SU-DHL-6 (cell line): ENCODE results near the gene XPNPEP2.

Experiments
- H2AFZ ChIP-seq: fragments of 200-600 bp; sonication (generic); 2 replicates; pipeline ENCODE4 v1.6.1; 2014; ENCODE audit warnings: low read depth, mild to moderate bottlenecking, moderate library complexity, mixed read lengths, antibody characterized with exemption, low read length; ENCODE audit not compliant: severe bottlenecking
- H3F3A ChIP-seq: fragments of 200-600 bp; shearing (Covaris generic); 2 replicates; pipeline ENCODE4 v1.6.0; 2016; ENCODE audit warnings: antibody characterized with exemption, mild to moderate bottlenecking; ENCODE audit not compliant: insufficient read depth
- H3K27ac ChIP-seq: fragments of 200-600 bp; sonication (generic); 2 replicates; pipeline ENCODE4 v1.5.1; 2016; ENCODE audit warnings: low read depth, mild to moderate bottlenecking, low read length, moderate library complexity, mixed read lengths
- H3K27me3 ChIP-seq: fragments of 200-600 bp; sonication (generic), shearing (Covaris generic); 2 replicates; pipeline ENCODE4 v1.6.0; 2014; ENCODE audit warnings: mild to moderate bottlenecking, low read length
- H3K36me3 ChIP-seq: fragments of 200-600 bp; sonication (generic); 2 replicates; pipeline ENCODE4 v1.6.1; 2014; ENCODE audit warnings: mild to moderate bottlenecking, low read length, mixed read lengths
- H3K4me2 ChIP-seq: fragments of 300-600, 200-600 bp; shearing (Covaris generic), sonication (generic); 2 replicates; pipeline ENCODE4 v1.6.0; 2014; ENCODE audit warnings: low read length, low read depth, mild to moderate bottlenecking; ENCODE audit not compliant: poor library complexity, severe bottlenecking
- H3K4me3 ChIP-seq: fragments of 200-600 bp; sonication (generic); 2 replicates; pipeline ENCODE4 v1.5.1; 2014; ENCODE audit warnings: antibody characterized with exemption, low read length, mild to moderate bottlenecking, mixed read lengths; ENCODE audit not compliant: insufficient read depth, poor library complexity, severe bottlenecking
- H3K79me2 ChIP-seq: fragments of 200-600 bp; sonication (generic); 2 replicates; pipeline ENCODE4 v1.6.1; 2014; ENCODE audit warnings: mild to moderate bottlenecking, low read length, moderate library complexity; ENCODE audit not compliant: insufficient read depth
- H3K9ac ChIP-seq: fragments of 200-600 bp; sonication (generic); 2 replicates; pipeline ENCODE4 v1.7.0; 2014; ENCODE audit warnings: mild to moderate bottlenecking, low read length
- H3K9me2 ChIP-seq: fragments of 200-600 bp; sonication (generic); replicated peaks from 2 replicates; pipeline ENCODE4 v1.6.1; 2014; ENCODE audit warnings: low read length; ENCODE audit not compliant: insufficient read depth
- H3K9me3 ChIP-seq: fragments of 200-600 bp; sonication (generic); 2 replicates; pipeline ENCODE4 v1.6.1; 2014; ENCODE audit warnings: low read length, mixed read lengths; ENCODE audit not compliant: insufficient read depth
- H4K20me1 ChIP-seq: fragments of 200-600 bp; sonication (generic); 2 replicates; pipeline ENCODE4 v1.6.1; 2014; ENCODE audit warnings: low read depth, mild to moderate bottlenecking, antibody characterized with exemption, low read length, moderate library complexity, mixed read lengths
- CTCF ChIP-seq: fragments of 200-600 bp; sonication (generic); IDR thresholded peaks from one replicate; pipeline ENCODE4 v1.5.1; 2017; ENCODE audit warnings: antibody characterized with exemption, mild to moderate bottlenecking, low read length, moderate library complexity; ENCODE audit not compliant: insufficient read depth, poor library complexity, severe bottlenecking
- EZH2phosphoT487 ChIP-seq: fragments of 200-600 bp; sonication (generic), shearing (Covaris generic); conservative IDR thresholded peaks from 2 replicates; pipeline ENCODE4 v1.6.1; 2018; ENCODE audit warnings: mild to moderate bottlenecking, antibody characterized with exemption, low read length, moderate library complexity, mixed read lengths

The XPNPEP2 gene

DNA sequence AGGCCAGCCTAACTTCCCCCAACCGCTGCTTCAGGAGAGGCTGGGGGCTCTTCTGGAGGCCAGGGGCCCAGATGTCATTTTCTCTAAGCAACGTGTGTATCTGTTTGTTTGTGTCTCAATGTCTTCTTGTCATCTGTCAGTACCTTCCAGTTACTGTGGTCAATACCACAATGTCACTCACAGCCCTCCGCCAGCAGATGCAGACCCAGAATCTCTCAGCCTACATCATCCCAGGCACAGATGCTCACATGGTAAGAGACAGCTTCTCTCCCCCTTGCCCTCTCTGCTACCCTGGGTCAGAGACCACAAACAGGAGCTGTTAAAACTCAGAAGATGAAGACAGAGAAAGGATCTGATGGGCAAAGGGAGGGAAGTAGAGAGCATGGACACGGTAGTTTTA, 5.0 kb downstream of the XPNPEP2 start:
- TF ChIP-seq EZH2phosphoT487 (no peak), CTCF (no peak)
- no peak overlapping the region for H3K4me2 ChIP-seq

GRCh38 chrX:129744861-129745321, 6.1 kb downstream of the XPNPEP2 start:
- no peaks in the 10 kb centered on the region for H4K20me1 ChIP-seq
- H3K36me3 ChIP-seq = no peaks in the 10 kb centered on the region
- H3K27ac ChIP-seq = no peak overlapping the region
- no peaks in the 10 kb centered on the region for H3F3A ChIP-seq
- H3K4me2 ChIP-seq = no peak overlapping the region
- H3K27me3 ChIP-seq = no peaks in the 10 kb centered on the region
- TF ChIP-seq CTCF (no peak), EZH2phosphoT487 (no peak)
- no peak overlapping the region for H2AFZ ChIP-seq
- no peaks in the 10 kb centered on the region for H3K79me2 ChIP-seq
- H3K9me2 ChIP-seq = no peaks in the 10 kb centered on the region
- H3K9ac ChIP-seq = no peak overlapping the region
- no peaks in the 10 kb centered on the region for H3K9me3 ChIP-seq
- H3K4me3 ChIP-seq = no peak overlapping the region

More for the DNA sequence above, 5.0 kb downstream of the XPNPEP2 start:
- Histone ChIP-seq H3K9me3 (no peaks in the 10 kb centered on the region), H3K79me2 (no peaks in the 10 kb centered on the region), H2AFZ (no peak overlapping the region), H4K20me1 (no peaks in the 10 kb centered on the region), H3K27ac (no peak overlapping the region), H3K9me2 (no peaks in the 10 kb centered on the region), H3K9ac (no peak overlapping the region), H3K36me3 (no peaks in the 10 kb centered on the region), H3F3A (no peaks in the 10 kb centered on the region), H3K4me3 (no peak overlapping the region), H3K27me3 (no peaks in the 10 kb centered on the region)

GRCh38 chrX:129746557-129747470, 8.0 kb downstream of the XPNPEP2 start:
- Histone ChIP-seq H3K9me2 (no peaks in the 10 kb centered on the region), H3K9me3 (no peaks in the 10 kb centered on the region), H3K36me3 (no peaks in the 10 kb centered on the region), H2AFZ (no peak overlapping the region), H3K27me3 (no peaks in the 10 kb centered on the region), H3F3A (no peaks in the 10 kb centered on the region), H3K79me2 (no peaks in the 10 kb centered on the region), H3K4me3 (no peak overlapping the region), H3K9ac (no peak overlapping the region), H3K4me2 (no peak overlapping the region), H4K20me1 (no peaks in the 10 kb centered on the region), H3K27ac (no peak overlapping the region)
- TF ChIP-seq CTCF (no peak), EZH2phosphoT487 (no peak)
